Activated CD4-positive, alpha-beta T cell treated with anti-CD3 and anti-CD28 coated beads, Interleukin-2, amount 50 U/mL, for 48 hours (primary cell): Measurements from ENCODE around the gene MTA3.

Source experiments
- DNase-seq, 2 experiments: peaks; one replicate each; pipeline ENCODE4 v3.0.0-alpha.2; 2020

The MTA3 gene

GRCh38 chr2:42765686-42766085, 197.3 kb downstream of the MTA3 start:
- DNase-seq = no peak

GRCh38 chr2:42767080-42767898, 198.9 kb downstream of the MTA3 start:
- DNase-seq = no peak

DNA sequence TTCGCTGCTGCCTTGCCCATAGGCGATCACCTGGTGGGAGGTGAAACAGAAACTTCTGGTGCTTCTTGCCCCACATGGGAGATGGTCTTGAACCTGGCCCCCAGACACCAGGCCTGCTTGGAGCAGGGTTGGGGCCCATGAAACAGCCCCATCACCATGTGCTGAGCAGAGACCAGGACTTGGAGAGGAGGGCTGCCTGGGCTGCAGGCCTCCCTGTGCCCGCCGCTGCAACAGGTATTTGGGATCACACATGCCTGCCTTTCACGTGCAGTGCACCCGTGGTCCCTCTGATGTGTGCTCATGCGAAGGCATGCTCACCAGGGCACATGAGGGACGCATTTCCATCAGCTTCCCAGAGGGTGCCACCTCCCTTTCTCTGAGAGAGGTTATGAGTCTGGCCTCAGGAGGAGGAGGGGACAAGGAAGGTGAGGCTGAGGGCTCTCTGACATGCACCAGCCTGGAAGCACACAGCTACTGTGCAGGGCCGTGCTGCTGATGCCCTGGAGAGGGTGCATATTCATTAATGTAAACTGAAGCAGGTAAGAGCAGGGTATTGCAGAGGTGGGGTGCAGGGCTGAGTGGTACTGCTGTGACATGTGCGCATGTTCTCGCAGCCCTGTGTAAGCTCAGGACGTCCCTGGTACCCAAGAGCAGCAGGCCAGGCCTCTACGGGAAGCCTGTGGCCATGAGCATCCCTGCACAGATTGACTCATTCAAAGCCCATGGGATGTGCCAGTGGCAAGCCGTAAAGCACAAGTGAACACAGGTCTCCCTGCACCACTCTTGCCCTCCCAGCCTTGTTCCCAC, 199.7 kb downstream of the MTA3 start:
- DNase-seq = no peak

DNA sequence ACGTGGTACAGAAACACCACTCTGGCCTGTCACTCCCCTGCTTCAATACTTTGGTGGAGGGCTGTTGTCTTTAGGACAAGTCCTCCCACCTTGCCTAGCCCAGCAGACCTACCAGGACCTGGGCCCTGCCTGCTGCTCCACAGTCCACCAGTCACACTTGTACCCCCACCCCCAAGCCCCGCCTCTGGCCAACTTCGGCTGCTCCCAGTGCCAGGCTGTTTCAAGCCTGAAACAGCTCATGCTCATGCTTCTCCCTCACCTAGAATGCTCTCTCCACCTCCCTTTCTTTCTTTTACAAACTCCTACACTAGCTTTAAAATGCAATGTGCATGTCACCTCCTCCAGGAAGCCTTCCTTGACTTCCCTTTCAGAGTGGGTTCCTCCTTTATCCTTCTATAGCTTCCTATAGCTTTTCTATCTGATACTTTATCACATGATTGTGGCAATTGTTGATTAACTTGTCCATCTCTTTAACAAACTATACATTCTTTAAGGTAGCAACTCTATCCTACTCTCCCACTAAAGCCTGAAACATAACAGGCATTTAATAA, 200.3 kb downstream of the MTA3 start:
- DNase-seq = no peak

DNA sequence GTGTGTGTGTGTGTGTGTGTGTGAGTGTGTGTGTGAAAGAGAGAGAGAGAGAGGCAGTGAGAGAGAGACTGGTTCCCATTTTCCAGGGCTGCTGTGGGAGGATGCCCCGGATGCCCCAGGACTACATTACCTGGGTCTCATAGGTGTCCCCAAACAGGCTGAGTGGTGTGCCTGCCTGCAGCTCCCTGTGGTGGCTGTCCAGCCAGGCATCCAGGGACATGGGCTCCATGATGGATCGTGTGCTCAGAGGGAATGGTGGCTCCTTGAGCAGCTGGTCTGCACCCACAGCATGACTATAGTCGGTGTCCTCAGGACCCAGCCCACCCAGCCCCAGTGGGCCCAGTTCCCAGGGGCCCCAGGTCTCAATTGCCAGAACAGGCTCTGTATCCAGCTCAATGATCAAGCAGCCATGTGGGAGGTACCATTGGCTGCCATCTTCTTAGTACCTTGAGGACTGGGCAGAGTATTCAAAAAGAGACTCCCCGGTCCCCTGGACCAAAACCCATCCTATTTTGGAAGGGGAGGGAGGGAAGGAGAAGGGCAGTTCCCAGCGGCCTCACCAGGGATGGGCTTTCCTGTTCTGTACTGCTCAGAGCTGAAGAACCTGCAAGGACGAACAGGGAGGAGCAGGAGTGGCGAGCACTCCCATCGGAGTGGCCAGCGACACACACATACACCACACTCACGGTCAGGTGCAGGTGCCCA, 201.3 kb downstream of the MTA3 start:
- no peak for DNase-seq

GRCh38 chr2:42770288-42771131, 202.1 kb downstream of the MTA3 start:
- no peak for DNase-seq

DNA sequence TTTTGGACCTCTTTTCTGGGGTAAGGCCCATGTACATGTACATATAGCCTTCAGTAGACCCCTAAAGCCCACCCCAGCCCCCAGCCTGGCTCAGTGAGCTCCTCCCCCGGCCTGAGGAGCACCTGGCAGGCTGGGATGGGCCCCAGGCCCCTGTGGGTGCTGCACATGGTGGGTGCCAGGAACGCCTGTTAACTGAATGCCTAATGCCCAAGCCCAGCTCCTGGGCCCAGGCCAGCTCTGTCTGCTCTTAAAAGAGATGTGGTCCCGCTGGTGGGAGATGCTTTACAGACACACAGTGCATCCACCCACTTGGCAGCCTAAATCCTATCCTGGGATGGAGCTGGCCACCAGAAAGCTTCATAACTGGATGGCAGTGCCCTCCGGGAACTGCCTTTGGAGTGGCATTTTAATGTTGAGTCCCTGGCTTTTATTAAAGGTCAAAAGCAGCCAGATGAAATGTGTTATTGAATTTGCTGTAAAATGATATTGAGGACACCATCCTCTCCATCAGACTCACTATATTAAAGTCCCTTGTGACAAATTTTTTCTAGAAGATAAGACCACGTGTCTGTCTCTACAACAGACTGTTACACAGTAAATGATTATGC, 203.2 kb downstream of the MTA3 start:
- DNase-seq = no peak

DNA sequence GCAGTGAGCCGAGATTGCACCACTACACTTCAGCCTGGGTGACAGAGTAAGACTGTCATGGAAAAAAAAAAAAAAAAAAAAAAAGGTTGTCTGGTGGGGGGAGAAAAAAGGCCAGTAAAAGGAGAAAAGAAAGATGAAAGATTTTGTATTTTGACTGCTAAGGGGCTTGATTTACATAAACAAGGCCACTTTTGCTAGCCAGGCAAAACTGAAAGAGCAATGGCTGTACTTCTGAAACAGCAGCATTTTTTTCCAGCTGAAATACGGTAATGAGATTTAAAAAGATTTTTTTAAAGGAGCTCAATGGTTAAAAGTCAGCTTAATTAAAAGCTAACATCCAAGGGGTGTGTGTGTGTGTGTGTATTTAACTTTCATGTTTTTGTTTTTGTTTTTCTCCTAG, 206.8 kb downstream of the MTA3 start:
- no peak for DNase-seq

DNA sequence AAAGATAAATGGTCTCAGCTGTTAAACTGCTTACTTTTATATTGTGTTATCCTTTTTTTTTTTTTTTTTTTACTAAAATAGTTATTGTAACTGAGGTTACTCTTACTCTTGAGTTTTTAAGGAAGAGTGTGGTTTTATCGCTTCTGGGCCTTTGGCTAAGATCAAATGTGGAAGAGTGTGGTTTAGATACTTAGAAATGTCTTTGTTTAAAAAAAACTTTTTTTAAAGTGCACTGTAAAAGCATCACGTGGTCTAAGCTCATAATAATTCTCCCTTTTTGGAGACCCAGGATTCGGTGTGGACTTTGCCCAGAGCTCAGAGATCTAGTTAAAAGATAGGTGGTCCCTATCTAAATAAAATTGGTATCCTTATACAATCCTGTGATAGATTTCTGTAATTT, 207.4 kb downstream of the MTA3 start:
- no peak for DNase-seq

DNA sequence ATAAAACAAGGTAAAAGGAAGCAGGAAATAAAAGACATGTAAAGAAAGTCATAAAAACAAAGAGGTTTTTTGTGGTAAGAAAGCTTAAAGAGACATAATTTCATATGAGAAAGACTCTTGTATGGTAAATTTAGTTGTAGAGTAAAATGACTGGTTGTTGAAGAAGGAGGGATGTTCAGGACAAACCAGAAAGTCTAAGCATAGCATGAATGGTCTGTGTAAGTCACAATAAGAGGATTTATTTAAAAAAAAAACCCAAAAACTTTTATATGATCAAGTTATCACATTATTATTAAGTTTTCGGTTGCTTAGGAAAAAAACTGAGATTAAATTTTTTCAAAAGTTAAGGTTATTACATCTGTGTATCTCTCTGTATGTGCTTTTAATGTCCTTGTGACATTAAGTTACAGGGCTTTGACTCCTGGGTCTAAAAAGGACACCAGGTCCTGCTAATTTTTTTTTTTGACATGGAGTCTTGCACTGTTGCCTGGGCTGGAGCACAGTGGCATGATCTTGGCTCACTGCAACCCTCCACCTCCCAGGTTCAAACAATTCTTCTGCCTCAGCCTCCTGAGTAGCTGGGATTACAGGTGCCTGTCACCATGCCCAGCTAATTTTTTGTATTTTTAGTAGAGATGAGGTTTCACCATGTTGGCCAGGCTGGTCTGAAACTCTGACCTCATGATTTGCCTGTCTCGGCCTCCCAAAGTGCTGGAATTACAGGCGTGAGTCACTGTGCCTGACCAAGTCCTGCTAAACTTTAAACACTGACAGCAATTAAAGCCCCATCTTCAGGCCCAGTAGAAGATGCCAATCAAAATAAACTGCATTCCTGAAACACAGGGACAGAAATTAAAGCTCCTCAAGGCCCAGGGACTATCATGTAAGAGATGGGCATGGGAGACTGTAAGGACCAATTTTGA, 209.7 kb downstream of the MTA3 start:
- DNase-seq = no peak

GRCh38 chr2:42781181-42781580, 212.7 kb downstream of the MTA3 start:
- DNase-seq = no peak

DNA sequence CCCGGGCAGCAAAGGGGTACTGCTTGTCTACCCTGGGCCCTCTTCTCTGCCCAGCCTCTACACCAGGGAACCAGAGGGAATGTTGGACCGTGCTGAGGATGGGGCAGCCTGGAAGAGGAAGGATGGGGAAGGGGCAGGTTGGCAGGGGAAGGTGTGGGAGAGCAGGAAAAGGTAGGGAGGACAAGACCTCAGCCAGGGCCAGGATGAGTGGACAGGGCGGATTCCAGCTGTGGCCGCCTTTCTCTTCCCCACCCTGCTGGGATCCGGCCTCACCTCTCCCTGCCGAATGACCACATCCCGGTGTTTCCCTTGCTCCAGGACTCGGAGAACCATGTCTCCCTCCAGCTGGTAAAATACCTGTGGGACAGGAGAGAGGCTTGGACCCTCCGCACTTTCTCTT, 215.1 kb downstream of the MTA3 start:
- DNase-seq = no peak

GRCh38 chr2:42784204-42784880, 215.9 kb downstream of the MTA3 start:
- DNase-seq = no peak

GRCh38 chr2:42786561-42787345, 218.3 kb downstream of the MTA3 start:
- DNase-seq = no peak

DNA sequence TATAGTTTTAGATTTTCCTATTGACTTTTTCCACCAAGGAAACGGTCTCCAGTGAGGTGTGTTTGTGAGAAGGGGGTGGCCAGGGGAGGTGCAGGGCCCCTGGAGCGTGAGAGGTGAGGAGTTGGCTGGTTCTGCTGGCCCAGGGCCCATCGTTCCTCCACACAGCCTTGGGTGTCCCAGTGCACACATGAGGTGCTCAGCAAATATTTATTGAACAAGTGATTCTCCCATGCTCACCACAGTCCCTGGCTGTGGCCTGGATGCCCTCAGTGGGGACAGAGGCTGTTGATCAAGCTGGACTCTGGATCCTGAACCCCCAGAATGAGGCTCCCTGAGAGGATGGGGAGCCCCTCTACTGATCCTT, 219.0 kb downstream of the MTA3 start:
- no peak for DNase-seq

- no peak for DNase-seq
Observed at GRCh38 chr2:42787788-42788477, 219.5 kb downstream of the MTA3 start.

GRCh38 chr2:42788478-42788793, 220.0 kb downstream of the MTA3 start:
- no peak for DNase-seq

DNA sequence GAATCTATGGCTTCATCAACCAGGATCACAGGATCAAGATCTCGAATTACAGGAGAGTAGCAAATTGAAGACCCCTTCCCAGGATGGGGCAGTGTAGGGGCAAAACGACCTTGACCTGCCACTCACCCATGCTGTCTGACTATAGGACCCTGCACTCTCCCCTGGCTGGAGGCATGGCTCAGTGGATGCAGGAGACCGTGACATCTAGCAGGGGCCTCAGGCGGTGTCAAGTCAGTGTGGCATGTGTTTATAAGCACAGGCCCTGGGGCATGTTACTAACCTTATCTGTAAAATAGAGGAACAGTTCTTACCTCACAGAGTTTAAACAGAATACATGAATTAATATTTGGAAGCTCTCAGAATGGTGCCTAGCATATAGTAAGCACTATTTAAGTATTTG, 220.4 kb downstream of the MTA3 start:
- no peak for DNase-seq

GRCh38 chr2:42789751-42790150, 221.3 kb downstream of the MTA3 start:
- no peak for DNase-seq
